HG02981 (cell line): ENCODE results near the gene DARS1.

Experiments used
- ATAC-seq: cut with Tn5 transposase; IDR thresholded peaks from one replicate; pipeline ENCODE4 v1.9.1; 2021; ENCODE audit warnings: mild to moderate bottlenecking, moderate library complexity; ENCODE audit not compliant: unreplicated experiment

DARS1 gene

GRCh38 chr2:135948642-135949355, 36.6 kb downstream of the DARS1 start:
- ATAC-seq: peak; percentile 85

GRCh38 chr2:135948141-135948540, 37.3 kb downstream of the DARS1 start:
- ATAC-seq: no peak

- no peak for ATAC-seq
Measured at GRCh38 chr2:135947483-135947882, 37.9 kb downstream of the DARS1 start.

- ATAC-seq: no peak
Measured at GRCh38 chr2:135945526-135945925, 39.9 kb downstream of the DARS1 start.

- ATAC-seq: no peak
Measured at GRCh38 chr2:135944625-135945024, 40.8 kb downstream of the DARS1 start.

GRCh38 chr2:135942936-135943688, 42.3 kb downstream of the DARS1 start:
- no peak for ATAC-seq

- ATAC-seq: no peak
Measured at GRCh38 chr2:135936524-135936923, 48.9 kb downstream of the DARS1 start.

- ATAC-seq: no peak
Measured at GRCh38 chr2:135935914-135936313, 49.5 kb downstream of the DARS1 start.

GRCh38 chr2:135931776-135932443, 53.5 kb downstream of the DARS1 start:
- peak; percentile 93 for ATAC-seq

- no peak for ATAC-seq
Measured at GRCh38 chr2:135926605-135927004, 58.8 kb downstream of the DARS1 start.

GRCh38 chr2:135925571-135925970, 59.9 kb downstream of the DARS1 start:
- no peak for ATAC-seq

GRCh38 chr2:135916207-135916606, 69.2 kb downstream of the DARS1 start:
- no peak for ATAC-seq

- ATAC-seq: no peak
Measured at GRCh38 chr2:135914485-135914884, 70.9 kb downstream of the DARS1 start.

GRCh38 chr2:135913727-135914365, 71.6 kb downstream of the DARS1 start:
- ATAC-seq: no peak

- no peak for ATAC-seq
Measured at GRCh38 chr2:135909976-135910375, 75.5 kb downstream of the DARS1 start.

- no peak for ATAC-seq
Measured at GRCh38 chr2:135905679-135906078, 79.7 kb downstream of the DARS1 start.

- ATAC-seq: no peak
Measured at GRCh38 chr2:135904341-135904989, 81.0 kb downstream of the DARS1 start.

GRCh38 chr2:135903650-135904049, 81.8 kb downstream of the DARS1 start:
- no peak for ATAC-seq

- ATAC-seq: no peak
Measured at GRCh38 chr2:135899567-135899966, 85.9 kb downstream of the DARS1 start.

GRCh38 chr2:135898234-135898786, 87.1 kb downstream of the DARS1 start:
- ATAC-seq: no peak

GRCh38 chr2:135894930-135895329, 90.5 kb downstream of the DARS1 start:
- no peak for ATAC-seq
